GM19351 (cell line): ENCODE measurements around the gene PODXL2.

Source experiments
- ATAC-seq: cut with Tn5 transposase; IDR thresholded peaks from one replicate; pipeline ENCODE4 v1.9.1; 2021; ENCODE audit warnings: mild to moderate bottlenecking, moderate library complexity; ENCODE audit not compliant: unreplicated experiment

Gene PODXL2

GRCh38 chr3:127687228-127687737 is 58.3 kb downstream of the PODXL2 start:
- no peak for ATAC-seq

- ATAC-seq: no peak
Measured at GRCh38 chr3:127688022-127688415, 59.0 kb downstream of the PODXL2 start.

GRCh38 chr3:127688416-127689265 is 59.7 kb downstream of the PODXL2 start:
- ATAC-seq: no peak

GRCh38 chr3:127689266-127689860 is 60.4 kb downstream of the PODXL2 start:
- ATAC-seq: no peak

- no peak for ATAC-seq
Measured at GRCh38 chr3:127690106-127690505, 61.1 kb downstream of the PODXL2 start.

- ATAC-seq: no peak
Measured at GRCh38 chr3:127690823-127691452, 62.0 kb downstream of the PODXL2 start.

- no peak for ATAC-seq
Measured at GRCh38 chr3:127691489-127691888, 62.5 kb downstream of the PODXL2 start.

- ATAC-seq: no peak
Measured at GRCh38 chr3:127691974-127692373, 63.0 kb downstream of the PODXL2 start.

GRCh38 chr3:127692501-127693335 is 63.7 kb downstream of the PODXL2 start:
- no peak for ATAC-seq

- ATAC-seq: no peak
Measured at GRCh38 chr3:127693336-127693843, 64.4 kb downstream of the PODXL2 start.

GRCh38 chr3:127694467-127695215 is 65.7 kb downstream of the PODXL2 start:
- no peak for ATAC-seq

- ATAC-seq: no peak
Measured at GRCh38 chr3:127697551-127698240, 68.7 kb downstream of the PODXL2 start.

- no peak for ATAC-seq
Measured at GRCh38 chr3:127698286-127698685, 69.3 kb downstream of the PODXL2 start.

GRCh38 chr3:127698691-127699415 is 69.9 kb downstream of the PODXL2 start:
- ATAC-seq: no peak

- ATAC-seq: no peak
Measured at GRCh38 chr3:127699416-127700300, 70.7 kb downstream of the PODXL2 start.

GRCh38 chr3:127700406-127700805 is 71.4 kb downstream of the PODXL2 start:
- no peak for ATAC-seq

- no peak for ATAC-seq
Measured at GRCh38 chr3:127701280-127701911, 72.4 kb downstream of the PODXL2 start.
